Mucosa of stomach (tissue), 1 donor: Measurements from ENCODE around the gene COL16A1.

Source experiments
- H3K27me3 ChIP-seq: one replicate; pipeline ENCODE4 v1.7.0; 2013; ENCODE audit warnings: mild to moderate bottlenecking, low read length; ENCODE audit not compliant: control insufficient read depth, insufficient read depth
- H3K36me3 ChIP-seq: one replicate; pipeline ENCODE4 v1.7.0; 2013; ENCODE audit warnings: low read length; ENCODE audit not compliant: control insufficient read depth, insufficient read depth
- H3K4me1 ChIP-seq: one replicate; pipeline ENCODE4 v1.7.0; 2013; ENCODE audit warnings: mild to moderate bottlenecking, low read length; ENCODE audit not compliant: control insufficient read depth, insufficient read depth
- H3K4me3 ChIP-seq: one replicate; pipeline ENCODE4 v1.7.0; 2013; ENCODE audit warnings: low read length
- H3K9ac ChIP-seq: one replicate; pipeline ENCODE4 v1.7.0; 2013; ENCODE audit warnings: mild to moderate bottlenecking, low read length, moderate library complexity
- H3K9me3 ChIP-seq: one replicate; pipeline ENCODE4 v1.7.0; 2013; ENCODE audit warnings: mild to moderate bottlenecking, low read length, moderate library complexity; ENCODE audit not compliant: control insufficient read depth
- donor health status: Pancreatic carcinoma.

The COL16A1 gene

DNA sequence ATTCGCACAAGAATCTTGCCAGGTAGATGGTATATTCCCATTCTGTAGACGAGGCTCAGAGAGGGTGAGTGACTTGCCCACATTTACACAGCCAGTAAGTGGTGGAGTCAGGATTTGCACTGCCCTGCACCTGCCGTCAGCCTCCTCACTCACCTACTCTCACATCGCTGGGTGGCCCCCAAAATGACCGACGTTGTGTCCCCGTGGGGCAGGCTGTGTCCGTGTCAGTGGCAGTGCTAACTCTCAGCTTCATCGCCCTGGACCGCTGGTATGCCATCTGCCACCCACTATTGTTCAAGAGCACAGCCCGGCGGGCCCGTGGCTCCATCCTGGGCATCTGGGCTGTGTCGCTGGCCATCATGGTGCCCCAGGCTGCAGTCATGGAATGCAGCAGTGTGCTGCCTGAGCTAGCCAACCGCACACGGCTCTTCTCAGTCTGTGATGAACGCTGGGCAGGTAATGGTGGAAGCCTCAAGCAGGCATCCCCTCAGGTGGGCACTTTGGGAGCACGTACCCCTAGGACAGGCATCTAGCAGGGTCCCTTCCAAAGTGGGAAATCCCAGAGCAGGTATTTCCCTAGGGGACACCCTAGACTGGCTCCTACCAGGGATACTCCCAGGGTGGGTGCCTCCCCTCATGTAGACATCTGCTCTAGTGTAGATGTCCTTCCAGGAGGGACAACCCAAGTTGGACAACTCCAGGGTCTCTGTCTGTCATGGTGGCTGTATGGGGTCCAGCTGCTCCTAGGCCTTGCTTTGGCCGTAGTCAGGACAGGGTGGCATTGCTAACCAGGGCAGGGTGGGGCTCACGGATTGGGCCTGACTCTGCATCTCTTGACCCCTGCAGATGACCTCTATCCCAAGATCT is 83.0 kb downstream of the COL16A1 start:
- Histone ChIP-seq H3K4me3 (no peak overlapping the region), H3K36me3 (no peaks in the 10 kb centered on the region), H3K4me1 (peaks cover 5% of the 10 kb centered on the region), H3K9me3 (no peaks in the 10 kb centered on the region), H3K27me3 (peaks cover 36% of the 10 kb centered on the region), H3K9ac (no peak overlapping the region)

DNA sequence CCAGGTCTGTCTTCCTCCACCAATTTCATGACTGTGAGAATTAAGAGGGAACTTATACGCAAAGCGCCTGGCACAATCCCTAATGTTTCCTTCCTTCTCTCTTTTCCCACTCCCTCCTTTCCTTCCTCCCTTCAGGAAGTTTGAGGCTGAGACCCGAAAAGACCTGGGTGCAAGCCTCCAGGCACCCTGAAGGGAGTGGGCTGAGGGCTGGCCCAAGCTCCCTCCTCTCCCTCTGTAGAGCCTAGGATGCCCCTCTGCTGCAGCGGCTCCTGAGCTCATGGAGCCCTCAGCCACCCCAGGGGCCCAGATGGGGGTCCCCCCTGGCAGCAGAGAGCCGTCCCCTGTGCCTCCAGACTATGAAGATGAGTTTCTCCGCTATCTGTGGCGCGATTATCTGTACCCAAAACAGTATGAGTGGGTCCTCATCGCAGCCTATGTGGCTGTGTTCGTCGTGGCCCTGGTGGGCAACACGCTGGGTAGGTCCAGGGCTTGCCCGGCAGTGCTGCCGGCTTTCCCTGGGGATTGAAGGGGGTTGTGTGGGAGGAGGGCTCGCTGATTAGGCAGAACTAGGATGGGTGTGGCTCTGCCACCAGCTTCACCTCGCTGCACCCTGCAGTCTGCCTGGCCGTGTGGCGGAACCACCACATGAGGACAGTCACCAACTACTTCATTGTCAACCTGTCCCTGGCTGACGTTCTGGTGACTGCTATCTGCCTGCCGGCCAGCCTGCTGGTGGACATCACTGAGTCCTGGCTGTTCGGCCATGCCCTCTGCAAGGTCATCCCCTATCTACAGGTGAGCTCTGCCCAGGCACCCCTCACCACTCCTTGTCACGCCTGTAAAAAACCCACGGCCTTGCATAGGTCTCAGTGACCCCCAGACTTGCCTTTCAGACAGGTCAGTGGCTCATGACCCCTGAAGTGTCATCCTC is 84.6 kb downstream of the COL16A1 start:
- Histone ChIP-seq H3K36me3 (no peaks in the 10 kb centered on the region), H3K4me1 (peaks cover 5% of the 10 kb centered on the region), H3K4me3 (no peak overlapping the region), H3K9ac (no peak overlapping the region), H3K27me3 (peaks cover 45% of the 10 kb centered on the region), H3K9me3 (no peaks in the 10 kb centered on the region)

DNA sequence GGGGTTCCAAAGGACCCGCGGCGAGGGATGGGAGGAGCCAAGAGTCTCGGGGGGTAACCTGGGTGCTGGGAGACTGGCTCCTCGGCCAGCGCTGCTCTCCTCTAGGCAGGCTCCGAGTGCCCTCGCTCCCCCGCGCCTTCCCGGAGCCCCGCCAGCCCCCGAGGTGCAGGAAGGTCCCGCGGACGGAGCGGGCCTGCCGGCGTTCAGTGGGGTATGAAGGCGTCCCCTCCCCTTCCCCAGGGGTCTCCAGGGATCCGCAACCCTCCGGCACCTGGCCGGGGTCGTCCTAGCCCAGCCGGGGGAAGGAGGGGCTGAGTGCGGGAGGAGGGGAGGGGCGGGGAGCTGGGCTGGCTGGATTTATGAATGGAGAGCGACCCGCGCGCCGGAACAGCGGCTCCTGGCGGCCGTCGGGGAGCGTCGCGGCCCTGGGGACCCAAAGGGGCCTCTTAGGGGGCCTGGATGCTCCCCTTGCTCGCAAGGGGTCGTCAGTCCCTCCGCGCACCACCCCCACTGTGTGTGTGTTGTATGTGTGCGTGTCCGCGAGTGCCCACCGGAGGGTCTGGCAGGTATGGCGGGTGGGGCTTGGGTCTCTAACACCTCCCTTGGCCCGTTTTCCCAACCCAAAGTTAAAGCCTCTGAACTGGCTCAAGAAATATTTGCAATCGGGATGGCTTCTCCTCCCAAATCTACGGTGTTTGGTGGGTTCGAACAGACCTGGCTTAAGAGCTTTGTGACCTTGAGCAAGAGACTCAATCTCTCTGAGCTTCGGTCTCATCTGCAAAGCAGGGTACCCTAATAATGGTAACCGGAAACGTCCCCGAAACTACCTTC is 85.7 kb downstream of the COL16A1 start:
- Histone ChIP-seq H3K4me3 (no peak overlapping the region), H3K27me3 (peaks cover 45% of the 10 kb centered on the region), H3K36me3 (no peaks in the 10 kb centered on the region), H3K4me1 (peaks cover 7% of the 10 kb centered on the region), H3K9ac (peak overlapping the region; percentile 34), H3K9me3 (no peaks in the 10 kb centered on the region)

DNA sequence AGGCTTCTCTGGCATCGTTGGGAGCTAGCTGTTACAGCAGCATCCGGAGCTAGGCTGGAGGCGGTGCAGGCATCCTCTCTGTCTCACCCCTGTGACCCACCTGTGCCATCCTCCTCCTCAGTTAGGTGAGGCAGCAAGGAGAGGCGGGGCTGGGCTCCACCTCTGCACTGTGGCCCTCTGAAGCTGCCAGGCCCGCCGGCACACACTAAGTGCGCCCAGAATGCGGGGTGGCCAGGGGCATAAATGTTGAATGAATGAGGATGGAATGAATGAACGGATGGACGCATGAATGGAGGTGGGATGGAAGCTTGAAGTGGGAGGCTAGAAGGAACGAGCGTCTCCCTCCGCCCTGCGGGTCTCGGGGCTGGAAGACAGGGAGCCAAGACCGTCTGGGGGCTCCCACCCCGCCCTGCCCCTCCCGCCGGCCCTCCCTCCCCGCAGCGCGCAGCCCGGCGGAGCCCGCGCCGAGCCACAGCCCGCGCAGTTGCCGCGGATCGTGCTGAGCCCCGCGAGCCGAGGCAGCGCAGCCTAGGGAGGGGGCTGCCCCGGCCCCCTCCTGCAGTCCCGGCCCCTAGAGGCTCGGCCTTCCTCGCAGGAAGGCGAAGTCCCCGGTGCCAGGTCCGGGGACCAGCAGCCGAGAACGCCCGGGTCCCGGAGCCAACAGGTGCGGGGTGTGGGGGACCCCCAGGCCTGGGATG is 86.5 kb downstream of the COL16A1 start, which contains the start of gene HCRTR1:
HCRTR1 (plus strand) TSS at position 472 of the 698 bp plus-strand sequence. CDS start 1,504 bp downstream, outside the sequence.
- Histone ChIP-seq H3K4me3 (no peak within 1 kb of the TSS), H3K9me3 (no peaks in the 10 kb centered on the region), H3K27me3 (peaks cover 45% of the 10 kb centered on the region), H3K36me3 (no peaks in the 10 kb centered on the region), H3K4me1 (peaks cover 7% of the 10 kb centered on the region), H3K9ac (peak within 1 kb of the TSS; percentile 34)

DNA sequence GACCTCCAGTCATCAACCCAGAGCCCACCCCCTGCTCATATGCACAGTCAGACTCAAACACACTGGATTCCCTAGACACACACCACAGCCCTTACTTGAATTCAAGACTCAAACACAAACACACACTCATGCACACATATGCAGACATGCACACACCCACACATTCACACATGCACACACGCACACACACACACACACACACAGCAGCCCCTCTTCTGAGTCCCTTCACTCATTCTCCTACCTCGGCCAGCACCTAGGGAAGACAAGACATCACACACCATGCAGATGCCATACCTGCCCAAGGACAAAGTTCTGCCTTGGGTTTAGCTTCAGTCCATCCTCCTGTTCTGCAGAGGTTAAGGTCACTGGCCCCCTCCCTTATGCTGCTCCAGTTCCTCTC is 87.9 kb downstream of the COL16A1 start:
- no peaks in the 10 kb centered on the region for H3K9me3 ChIP-seq
- peaks cover 7% of the 10 kb centered on the region for H3K4me1 ChIP-seq
- no peak overlapping the region for H3K9ac ChIP-seq
- no peaks in the 10 kb centered on the region for H3K36me3 ChIP-seq
- H3K4me3 ChIP-seq, result no peak overlapping the region
- H3K27me3 ChIP-seq, result peaks cover 45% of the 10 kb centered on the region

DNA sequence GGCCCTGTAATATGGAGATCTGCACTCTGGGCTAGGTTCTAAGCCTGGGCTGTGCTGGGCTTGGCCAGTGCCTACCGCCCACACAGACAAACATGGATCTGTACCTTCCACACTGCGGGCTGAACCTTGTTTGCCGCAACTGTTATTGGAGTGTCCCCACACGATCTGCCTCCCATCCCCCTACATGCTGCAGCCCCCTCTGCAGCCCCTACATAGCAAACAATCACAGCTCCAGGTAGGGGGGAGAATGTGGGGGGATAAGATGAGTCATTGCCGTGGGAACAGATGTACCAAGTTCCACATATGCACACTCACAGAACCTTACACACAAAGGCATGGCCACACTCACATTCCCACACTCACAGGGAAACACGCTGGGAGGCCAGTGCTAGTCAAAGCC is 88.4 kb downstream of the COL16A1 start:
- no peaks in the 10 kb centered on the region for H3K36me3 ChIP-seq
- no peaks in the 10 kb centered on the region for H3K9me3 ChIP-seq
- peaks cover 7% of the 10 kb centered on the region for H3K4me1 ChIP-seq
- H3K4me3 ChIP-seq, result no peak overlapping the region
- peaks cover 45% of the 10 kb centered on the region for H3K27me3 ChIP-seq
- H3K9ac ChIP-seq, result no peak overlapping the region

DNA sequence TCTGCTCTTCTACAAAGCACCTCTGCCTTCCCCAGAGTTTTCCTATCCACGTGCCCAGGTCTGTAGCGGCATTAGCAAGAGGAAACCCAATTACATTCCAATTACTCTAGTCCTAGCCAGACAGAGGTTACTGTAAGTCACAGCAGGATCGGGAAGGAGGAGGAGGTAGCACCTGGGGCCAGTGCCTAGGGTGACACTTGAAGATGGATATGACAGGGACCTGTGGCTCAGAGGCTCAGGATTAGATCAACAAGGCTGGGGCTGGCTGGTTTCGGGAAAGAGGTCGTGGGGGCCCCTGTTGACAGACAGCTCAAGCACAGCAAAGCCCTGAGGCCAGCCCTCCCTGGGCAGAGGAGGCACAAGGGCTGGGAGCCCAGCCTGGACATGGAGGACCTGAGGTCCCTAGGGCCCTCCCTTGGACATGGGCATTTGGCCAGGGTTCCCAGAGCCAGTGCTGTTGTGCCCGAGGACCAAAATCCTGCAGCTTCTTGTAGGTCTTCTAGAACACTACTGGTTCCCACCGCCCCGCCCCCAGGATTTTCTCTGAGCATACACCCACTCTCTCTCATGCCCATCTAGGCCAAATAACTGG is 89.3 kb downstream of the COL16A1 start:
- Histone ChIP-seq H3K27me3 (peaks cover 45% of the 10 kb centered on the region), H3K4me3 (no peak overlapping the region), H3K36me3 (no peaks in the 10 kb centered on the region), H3K4me1 (peaks cover 7% of the 10 kb centered on the region), H3K9me3 (no peaks in the 10 kb centered on the region), H3K9ac (no peak overlapping the region)

DNA sequence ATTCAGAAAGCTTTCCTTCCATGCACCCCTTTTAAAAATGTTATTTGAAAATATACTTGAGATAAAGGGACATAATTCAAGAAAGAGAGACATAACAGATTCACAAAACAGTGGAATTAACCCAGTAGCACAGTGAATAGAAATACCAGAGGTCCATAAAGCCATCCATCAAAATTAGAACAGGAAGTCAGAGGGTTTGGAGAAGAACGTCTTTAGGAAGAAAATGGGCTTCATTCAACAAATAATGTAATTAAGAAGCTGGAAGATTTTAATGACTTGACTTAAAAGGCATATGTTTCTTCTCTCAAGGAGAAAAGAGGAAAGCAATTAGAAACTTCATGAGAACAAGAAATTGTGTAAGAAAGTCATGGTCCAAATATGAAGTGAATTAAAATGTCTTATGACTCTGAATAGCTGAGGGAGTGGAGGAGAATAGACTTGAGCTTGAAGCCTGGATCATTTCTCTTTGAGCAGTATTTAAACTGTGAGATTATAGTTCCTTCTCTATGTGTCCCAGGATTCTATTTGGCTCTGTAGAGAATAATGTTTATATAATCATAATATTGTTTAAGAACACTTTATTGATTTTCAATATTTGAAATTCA is 94.2 kb downstream of the COL16A1 start:
- H3K4me1 ChIP-seq, result peaks cover 3% of the 10 kb centered on the region
- no peak overlapping the region for H3K9ac ChIP-seq
- no peak overlapping the region for H3K4me3 ChIP-seq
- H3K9me3 ChIP-seq, result no peaks in the 10 kb centered on the region
- H3K27me3 ChIP-seq, result peaks cover 4% of the 10 kb centered on the region
- no peaks in the 10 kb centered on the region for H3K36me3 ChIP-seq

DNA sequence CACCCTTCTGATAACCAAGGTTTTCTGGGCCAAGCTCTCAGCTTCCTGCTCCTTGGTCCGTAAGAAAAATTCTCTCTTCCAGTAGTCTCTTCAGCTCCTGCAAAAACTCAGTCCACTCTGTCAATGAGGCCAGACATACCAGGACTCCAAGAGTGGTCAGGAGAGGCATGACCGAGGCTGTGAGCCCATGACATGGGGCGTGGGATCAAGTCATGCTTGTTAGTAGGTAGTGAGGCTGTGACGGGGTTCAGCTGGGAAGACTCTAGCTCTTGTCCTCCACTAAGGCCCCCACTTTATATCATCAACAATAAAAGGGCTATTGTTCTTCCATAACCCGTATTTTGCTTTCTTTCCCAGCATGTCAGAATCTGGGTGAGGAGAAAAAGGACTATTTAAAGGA is 96.5 kb downstream of the COL16A1 start:
- no peaks in the 10 kb centered on the region for H3K9me3 ChIP-seq
- no peak overlapping the region for H3K4me3 ChIP-seq
- H3K4me1 ChIP-seq, result no peaks in the 10 kb centered on the region
- H3K9ac ChIP-seq, result no peak overlapping the region
- no peaks in the 10 kb centered on the region for H3K27me3 ChIP-seq
- H3K36me3 ChIP-seq, result no peaks in the 10 kb centered on the region

DNA sequence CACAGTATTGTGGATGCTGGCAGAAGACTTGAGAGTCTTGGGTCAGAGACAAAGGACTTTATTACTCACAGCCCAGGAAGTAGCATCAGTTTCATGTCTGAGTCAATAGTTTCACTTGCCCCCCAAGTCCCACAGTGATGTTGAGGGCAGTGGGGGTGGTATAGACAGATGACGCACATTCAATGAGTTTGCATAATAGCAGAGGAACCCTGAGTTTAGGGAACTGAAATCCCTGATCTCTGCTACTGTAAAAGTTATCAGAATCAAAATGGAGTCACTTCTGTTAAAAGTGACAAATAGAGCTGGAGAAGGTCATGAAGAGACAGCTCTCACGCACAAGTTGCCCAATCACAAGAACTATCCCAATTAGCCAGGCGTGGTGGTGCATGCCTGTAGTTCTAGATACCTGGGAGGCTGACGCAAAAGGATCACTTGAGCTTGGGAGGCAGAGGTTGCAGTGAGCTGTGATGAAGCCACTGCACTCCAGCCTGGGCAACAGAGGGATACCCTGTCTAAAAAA is 97.8 kb downstream of the COL16A1 start:
- Histone ChIP-seq H3K9ac (no peak overlapping the region), H3K4me1 (no peaks in the 10 kb centered on the region), H3K4me3 (no peak overlapping the region), H3K27me3 (no peaks in the 10 kb centered on the region), H3K9me3 (no peaks in the 10 kb centered on the region), H3K36me3 (no peaks in the 10 kb centered on the region)
